Spinal cord (tissue), 10 donors: ENCODE measurements around the gene CAND2. TPM values are rescaled to one million over a fixed set of nuclear protein-coding genes. Genes with fewer than 3 reads are reported as not detected.
"Not testable (repeated sequence)": the region's sequence is repeated elsewhere in the genome, so short reads cannot be mapped to it uniquely, and the experiment has no call there.

Experiments used
- DNase-seq, 6 donors: peaks; one replicate each; pipeline versions ENCODE4 v3.0.0 to v3.0.0-alpha.2; 2013 to 2015; ENCODE audit warnings: low spot score in 6 of 6, low read depth in 4 of 6
- H3K27ac ChIP-seq: one replicate; pipeline ENCODE4 v1.5.1; 2013; ENCODE audit warnings: low read depth, low read length, control low read depth
- H3K27me3 ChIP-seq: one replicate; pipeline ENCODE4 v1.6.1; 2013; ENCODE audit warnings: low read length; ENCODE audit not compliant: control insufficient read depth, insufficient read depth
- H3K36me3 ChIP-seq: one replicate; pipeline ENCODE4 v1.6.1; 2013; ENCODE audit warnings: low read length; ENCODE audit not compliant: control insufficient read depth, insufficient read depth
- H3K4me1 ChIP-seq: one replicate; pipeline ENCODE4 v1.6.1; 2013; ENCODE audit warnings: low read length; ENCODE audit not compliant: control insufficient read depth, insufficient read depth
- H3K4me3 ChIP-seq: one replicate; pipeline ENCODE4 v1.5.1; 2013; ENCODE audit warnings: low read depth, low read length, control low read depth
- H3K9me3 ChIP-seq: one replicate; pipeline ENCODE4 v1.6.1; 2013; ENCODE audit warnings: low read length; ENCODE audit not compliant: control insufficient read depth, insufficient read depth
- WGBS: methylation state at CpG from one replicate; pipeline ENCODE4 v1.1.5; 2013; ENCODE audit warnings: missing lambda C conversion rate; ENCODE audit not compliant: insufficient coverage; 5-methylcytosine and 5-hydroxymethylcytosine counted together
- polyA plus RNA-seq, 2 donors: library from polyadenylated mRNA; unstranded; fragments of 120-200 nt; gene quantifications; one replicate each; pipeline ENCODE4 v1.2.1, GENCODE V29; 2013; ENCODE audit not compliant: insufficient read length in 2 of 2
- total RNA-seq, 2 donors: library from RNA; depleted of rRNA in 1 of 2; stranded (reverse); fragments of 120-200 nt in 1 of 2; fragments of >200 nt in 1 of 2; gene quantifications; one replicate each; pipeline versions ENCODE4 v1.2.3 to v1.2.4, GENCODE V29; 2013 to 2014
- donor health status: healthy.

CAND2 gene
- total and polyA plus RNA-seq, 4 donors = 10.3 to 21.2 (median 13.3) TPM

- Histone ChIP-seq H3K4me1 (no peaks in the 10 kb centered on the region), H3K9me3 (no peaks in the 10 kb centered on the region), H3K27me3 (no peaks in the 10 kb centered on the region), H3K27ac (peak overlapping the region; percentile 2), H3K4me3 (no peak overlapping the region), H3K36me3 (no peaks in the 10 kb centered on the region)
- 59% methylated on average over 4 of the region's 4 CpGs for WGBS
- DNase-seq = peak in 1 of 6 donors; percentile 20
Observed at GRCh38 chr3:12780751-12781150, 15.7 kb upstream of the CAND2 start.

- 62% methylated on average over 4 of the region's 6 CpGs for WGBS
- H3K27ac ChIP-seq = no peak overlapping the region
- H3K4me3 ChIP-seq = no peak overlapping the region
- no peaks in the 10 kb centered on the region for H3K4me1 ChIP-seq
- no peak for DNase-seq
- H3K36me3 ChIP-seq = no peaks in the 10 kb centered on the region
- no peaks in the 10 kb centered on the region for H3K9me3 ChIP-seq
- H3K27me3 ChIP-seq = no peaks in the 10 kb centered on the region
Observed at GRCh38 chr3:12782172-12782815, 14.2 kb upstream of the CAND2 start.

DNA sequence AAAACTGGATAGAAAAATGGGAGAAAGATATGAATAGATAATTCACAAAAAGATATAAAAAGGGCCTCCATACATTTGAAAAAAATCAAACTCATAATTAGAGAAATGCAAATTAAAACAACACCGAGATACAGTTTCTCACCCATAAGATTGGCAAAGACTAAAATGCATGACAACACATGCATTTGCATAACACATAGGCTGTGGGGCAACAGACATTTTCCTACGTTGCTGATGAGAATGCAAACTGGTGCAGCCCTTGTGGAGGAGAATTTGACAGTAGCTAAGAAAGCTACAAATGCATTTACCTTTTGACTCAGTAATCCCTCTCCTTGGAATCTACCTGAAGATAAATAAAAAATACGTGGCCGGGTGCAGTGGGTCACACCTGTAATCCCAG is 11.4 kb upstream of the CAND2 start:
- Histone ChIP-seq H3K4me1 (no peaks in the 10 kb centered on the region), H3K36me3 (no peaks in the 10 kb centered on the region), H3K4me3 (no peak overlapping the region), H3K27me3 (no peaks in the 10 kb centered on the region), H3K9me3 (no peaks in the 10 kb centered on the region), H3K27ac (no peak overlapping the region)
- WGBS = 42% methylated on average over 2 of the region's 4 CpGs
- peak in 1 of 6 donors; percentile 68 for DNase-seq

DNA sequence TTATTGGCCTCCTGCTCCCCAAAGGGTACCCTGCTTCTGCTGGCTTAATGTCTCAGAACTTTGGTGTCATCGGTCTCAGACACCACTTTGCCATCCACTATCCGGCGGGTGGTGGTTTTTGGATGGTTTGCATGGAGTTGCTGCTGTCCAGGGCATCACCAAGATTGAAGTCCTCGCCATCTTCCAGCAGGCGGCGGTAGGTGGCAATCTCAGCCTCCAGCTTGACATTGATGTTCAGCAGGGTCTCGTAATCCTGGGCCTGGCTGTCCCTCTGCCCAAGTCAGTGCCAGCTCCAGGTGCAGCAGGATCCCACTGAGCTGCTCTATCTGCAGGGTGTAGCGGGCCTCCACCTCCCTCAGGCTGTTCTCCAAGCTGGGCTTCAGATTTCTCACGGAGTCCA is 9.1 kb upstream of the CAND2 start:
- 51% methylated on average over 8 of the region's 9 CpGs for WGBS
- not testable (repeated sequence) for H3K36me3 ChIP-seq, H3K4me1 ChIP-seq, H3K9me3 ChIP-seq, H3K27ac ChIP-seq, DNase-seq, H3K27me3 ChIP-seq, H3K4me3 ChIP-seq

- H3K27me3 ChIP-seq, DNase-seq, H3K9me3 ChIP-seq, H3K4me3 ChIP-seq, H3K4me1 ChIP-seq, H3K36me3 ChIP-seq, H3K27ac ChIP-seq: not testable (repeated sequence)
- 92% methylated on average over 19 of the region's 23 CpGs for WGBS
Observed at GRCh38 chr3:12787967-12788690, 8.4 kb upstream of the CAND2 start.

GRCh38 chr3:12791430-12791829 is 5.0 kb upstream of the CAND2 start:
- Histone ChIP-seq H3K4me1 (peaks cover 7% of the 10 kb centered on the region), H3K4me3 (no peak overlapping the region), H3K9me3 (no peaks in the 10 kb centered on the region), H3K27ac (no peak overlapping the region), H3K36me3 (no peaks in the 10 kb centered on the region), H3K27me3 (no peaks in the 10 kb centered on the region)
- no CpG with 5 or more reads among the region's 1 CpG for WGBS
- no peak for DNase-seq

GRCh38 chr3:12793701-12794100 is 2.8 kb upstream of the CAND2 start:
- Histone ChIP-seq H3K4me3 (no peak overlapping the region), H3K4me1 (peaks cover 19% of the 10 kb centered on the region), H3K27me3 (no peaks in the 10 kb centered on the region), H3K9me3 (no peaks in the 10 kb centered on the region), H3K36me3 (no peaks in the 10 kb centered on the region), H3K27ac (no peak overlapping the region)
- WGBS = 76% methylated on average over 5 of the region's 5 CpGs
- DNase-seq = no peak

GRCh38 chr3:12797124-12797891 is 828 bp downstream of the CAND2 start:
- DNase-seq = peak in 1 of 6 donors; percentile 32
- WGBS = 41% methylated on average over 8 of the region's 17 CpGs
- Histone ChIP-seq H3K4me3 (peak overlapping the region; percentile 81), H3K9me3 (no peaks in the 10 kb centered on the region), H3K27me3 (no peaks in the 10 kb centered on the region), H3K4me1 (peaks cover 19% of the 10 kb centered on the region), H3K36me3 (peaks cover 4% of the 10 kb centered on the region), H3K27ac (peak overlapping the region; percentile 82)

- H3K9me3 ChIP-seq = no peaks in the 10 kb centered on the region
- no peaks in the 10 kb centered on the region for H3K27me3 ChIP-seq
- no peak overlapping the region for H3K4me3 ChIP-seq
- DNase-seq = no peak
- peaks cover 19% of the 10 kb centered on the region for H3K4me1 ChIP-seq
- H3K36me3 ChIP-seq = peaks cover 4% of the 10 kb centered on the region
- no peak overlapping the region for H3K27ac ChIP-seq
- WGBS = 84% methylated on average over 6 of the region's 8 CpGs
Observed at GRCh38 chr3:12797892-12798558, 1.5 kb downstream of the CAND2 start.
